PC-9 (cell line): ENCODE measurements around the gene PPP2R5E.
"Not testable (repeated sequence)": the region's sequence is repeated elsewhere in the genome, so short reads cannot be mapped to it uniquely, and the experiment has no call there.

Source experiments
- EZH2 ChIP-seq: fragments of 200-600 bp; sonication (generic); IDR thresholded peaks from 2 replicates; pipeline ENCODE4 v1.8.0; 2017; ENCODE audit warnings: antibody characterized with exemption, low read depth
- TF ChIP-seq, protein P1 (sequence below): fragments of 200-600 bp; sonication (generic); conservative IDR thresholded peaks from 2 replicates; pipeline ENCODE4 v1.6.1; 2017; ENCODE audit warnings: mixed run types, antibody characterized with exemption, mild to moderate bottlenecking, moderate library complexity

DNA sequence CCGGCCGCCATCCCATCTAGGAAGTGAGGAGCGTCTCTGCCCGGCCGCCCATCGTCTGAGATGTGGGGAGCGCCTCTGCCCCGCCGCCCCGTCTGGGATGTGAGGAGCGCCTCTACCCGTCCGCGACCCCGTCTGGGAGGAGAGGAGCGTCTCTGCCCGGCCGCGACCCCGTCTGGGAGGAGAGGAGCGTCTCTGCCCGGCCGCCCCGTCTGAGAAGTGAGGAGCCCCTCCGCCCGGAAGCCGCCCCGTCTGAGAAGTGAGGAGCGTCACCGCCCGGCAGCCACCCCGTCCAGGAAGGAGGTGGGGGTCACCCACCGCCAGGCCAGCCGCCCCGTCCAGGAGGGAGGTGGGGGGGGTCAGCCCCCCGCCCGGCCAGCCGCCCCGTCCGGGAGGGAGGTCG, 20.7 kb downstream of the PPP2R5E start:
- TF ChIP-seq, protein P1, sequence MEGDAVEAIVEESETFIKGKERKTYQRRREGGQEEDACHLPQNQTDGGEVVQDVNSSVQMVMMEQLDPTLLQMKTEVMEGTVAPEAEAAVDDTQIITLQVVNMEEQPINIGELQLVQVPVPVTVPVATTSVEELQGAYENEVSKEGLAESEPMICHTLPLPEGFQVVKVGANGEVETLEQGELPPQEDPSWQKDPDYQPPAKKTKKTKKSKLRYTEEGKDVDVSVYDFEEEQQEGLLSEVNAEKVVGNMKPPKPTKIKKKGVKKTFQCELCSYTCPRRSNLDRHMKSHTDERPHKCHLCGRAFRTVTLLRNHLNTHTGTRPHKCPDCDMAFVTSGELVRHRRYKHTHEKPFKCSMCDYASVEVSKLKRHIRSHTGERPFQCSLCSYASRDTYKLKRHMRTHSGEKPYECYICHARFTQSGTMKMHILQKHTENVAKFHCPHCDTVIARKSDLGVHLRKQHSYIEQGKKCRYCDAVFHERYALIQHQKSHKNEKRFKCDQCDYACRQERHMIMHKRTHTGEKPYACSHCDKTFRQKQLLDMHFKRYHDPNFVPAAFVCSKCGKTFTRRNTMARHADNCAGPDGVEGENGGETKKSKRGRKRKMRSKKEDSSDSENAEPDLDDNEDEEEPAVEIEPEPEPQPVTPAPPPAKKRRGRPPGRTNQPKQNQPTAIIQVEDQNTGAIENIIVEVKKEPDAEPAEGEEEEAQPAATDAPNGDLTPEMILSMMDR = not testable (repeated sequence)
- not testable (repeated sequence) for TF ChIP-seq EZH2
